Measurements from ENCODE around the gene TRIM37. TPM values are rescaled to one million over a fixed set of nuclear protein-coding genes. Genes with fewer than 3 reads are reported as not detected.

The TRIM37 gene
- total and polyA plus RNA-seq, 2 of the 8 experiments (the other 6 are each of a cell fraction or from before 2014, with no cell fraction given): 38.2 to 57.0 TPM

- Histone ChIP-seq H2BK15ac (ENCODE audit: low read length) (no peak overlapping the region), H3K4me1 (replicated peaks in 1 of 4; ENCODE audit: control insufficient read depth in 3 of 4, insufficient read depth in 4 of 4, low read length in 3 of 4) (peaks cover 0 to 3% (median 0%) of the 10 kb centered on the region in 4 experiments; a peak in 1 of 7 replicates), H3K36me3 (ENCODE audit: control insufficient read depth in 2 of 4, insufficient read depth in 4 of 4, low read length in 3 of 4) (peaks cover 0 to under 1% (median 0%) of the 10 kb centered on the region in 4 experiments; a peak in 1 of 8 replicates), H3K14ac (ENCODE audit: insufficient read length) (no peak overlapping the region), H4K8ac (ENCODE audit: extremely low read depth, insufficient read depth, low read length) (no peak overlapping the region), H3K27ac (ENCODE audit: low read depth, low read length) (no peak overlapping the region), H3K56ac (replicated peaks; ENCODE audit: insufficient read length, low read depth, low read length) (no peak overlapping the region), H3K79me2 (ENCODE audit: control insufficient read depth in 1 of 2, insufficient read depth in 2 of 2, low read length in 2 of 2) (peaks cover 0 to 83% of the 10 kb centered on the region in 2 experiments; a peak in 2 of 4 replicates), H2AFZ (ENCODE audit: low read length) (no peak overlapping the region), H3K4ac (replicated peaks; ENCODE audit: insufficient read length, low read depth, low read length) (no peak overlapping the region), H2BK20ac (ENCODE audit: low read length) (no peak overlapping the region), H4K5ac (ENCODE audit: insufficient read length, low read depth, low read length) (no peak overlapping the region), H3K9me3 (ENCODE audit: insufficient read depth in 2 of 2, low read depth in 1 of 2, low read length in 1 of 2) (no peaks in the 10 kb centered on the region), H3K23me2 (ENCODE audit: low read depth, low read length) (no peaks in the 10 kb centered on the region), H3K79me1 (ENCODE audit: low read depth, low read length) (no peaks in the 10 kb centered on the region; the same call in 1 of the 2 replicates), H2AK5ac (ENCODE audit: low read depth, low read length) (no peak overlapping the region), H4K20me1 (replicated peaks in 1 of 2; ENCODE audit: control insufficient read depth in 1 of 2, insufficient read depth in 2 of 2, low read length in 2 of 2) (peaks cover 0 to 6% of the 10 kb centered on the region in 2 experiments), H3K27me3 (replicated peaks in 1 of 4; ENCODE audit: control insufficient read depth in 3 of 4, extremely low read depth in 1 of 4, insufficient read depth in 3 of 4, low read length in 3 of 4) (no peaks in the 10 kb centered on the region), H3K18ac (ENCODE audit: extremely low read depth, low read length) (no peak overlapping the region), H3K9ac (replicated peaks in 1 of 4; ENCODE audit: extremely low read depth in 1 of 4, low read depth in 3 of 4, low read length in 3 of 4) (no peak overlapping the region), H2BK5ac (ENCODE audit: low read depth, low read length) (no peak overlapping the region), H3K4me2 (ENCODE audit: insufficient read depth in 1 of 2, low read depth in 2 of 2, low read length in 2 of 2) (no peak overlapping the region), H3K23ac (ENCODE audit: insufficient read length) (no peak overlapping the region), H2BK12ac (ENCODE audit: low read depth, low read length) (no peak overlapping the region), H3K4me3 (ENCODE audit: extremely low read depth in 1 of 4, insufficient read depth in 2 of 4, low read depth in 3 of 4, low read length in 4 of 4) (no peak overlapping the region), H2BK120ac (replicated peaks; ENCODE audit: low read depth, low read length) (no peak overlapping the region), H4K91ac (replicated peaks; ENCODE audit: insufficient read length, low read length) (no peak overlapping the region)
- ChIA-PET POLR2A (ENCODE audit: partially characterized antibody) (no interaction called here), CTCF (ENCODE audit: partially characterized antibody) (interaction anchor here (0.7 kb wide), 1 partner anchor 46 kb away, joined by 3 read pairs; no protein-coding TSS in a partner anchor)
- no peak for FAIRE-seq
- 97% methylated on average over 4 of the region's 4 CpGs; no CpG with 5 or more reads in 1 of the 2 experiments for WGBS, 2 experiments (ENCODE audit: extremely low coverage in 1 of 2, insufficient coverage in 1 of 2, insufficient read length in 1 of 2, insufficient replicate concordance in 2 of 2, low coverage in 1 of 2, low lambda C conversion rate in 2 of 2, missing lambda C conversion rate in 1 of 2)
- TF ChIP-seq, protein P1, sequence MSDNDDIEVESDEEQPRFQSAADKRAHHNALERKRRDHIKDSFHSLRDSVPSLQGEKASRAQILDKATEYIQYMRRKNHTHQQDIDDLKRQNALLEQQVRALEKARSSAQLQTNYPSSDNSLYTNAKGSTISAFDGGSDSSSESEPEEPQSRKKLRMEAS (IDR thresholded peaks at IDR 0.05): no peak
- TF ChIP-seq BCL11A (IDR thresholded peaks at IDR 0.05; ENCODE audit: low read depth in 2 of 2, low read length in 2 of 2) (no peak), BACH1 (IDR thresholded peaks at IDR 0.05; ENCODE audit: low read length) (no peak), USF2 (IDR thresholded peaks at IDR 0.05; ENCODE audit: low read length) (no peak), SIX5 (IDR thresholded peaks at IDR 0.05; ENCODE audit: low read depth, low read length) (no peak)
- DNase-seq (ENCODE audit: low read depth in 1 of 2, low spot score in 2 of 2): no peak
These were observed 33.3 kb upstream of the TRIM37 start for GRCh38 chr17:59139939-59140338.

All from H1 (cell line).